ENCODE measurements around the gene C1orf50.

DNA sequence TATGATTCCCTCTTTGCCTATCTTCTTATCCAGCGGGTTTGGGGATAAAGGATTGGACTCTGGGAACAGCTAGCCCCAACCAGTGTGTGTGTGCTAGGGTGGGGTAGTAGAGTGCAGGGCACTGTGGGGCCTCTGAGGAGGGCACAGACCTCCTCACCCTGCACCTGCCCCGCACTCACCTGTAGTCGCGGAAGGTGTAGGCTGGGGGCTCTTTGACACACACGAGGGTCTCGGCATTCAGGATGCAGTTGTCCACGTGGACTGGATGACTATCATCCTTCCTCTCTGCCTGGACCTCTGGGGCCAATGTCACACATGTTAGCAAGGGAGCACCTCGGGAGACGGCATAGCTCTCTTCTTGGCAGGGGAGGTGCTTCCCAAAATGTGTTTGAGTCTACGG lies 19.0 kb upstream of the C1orf50 start:
- TF ChIP-seq, protein P1, sequence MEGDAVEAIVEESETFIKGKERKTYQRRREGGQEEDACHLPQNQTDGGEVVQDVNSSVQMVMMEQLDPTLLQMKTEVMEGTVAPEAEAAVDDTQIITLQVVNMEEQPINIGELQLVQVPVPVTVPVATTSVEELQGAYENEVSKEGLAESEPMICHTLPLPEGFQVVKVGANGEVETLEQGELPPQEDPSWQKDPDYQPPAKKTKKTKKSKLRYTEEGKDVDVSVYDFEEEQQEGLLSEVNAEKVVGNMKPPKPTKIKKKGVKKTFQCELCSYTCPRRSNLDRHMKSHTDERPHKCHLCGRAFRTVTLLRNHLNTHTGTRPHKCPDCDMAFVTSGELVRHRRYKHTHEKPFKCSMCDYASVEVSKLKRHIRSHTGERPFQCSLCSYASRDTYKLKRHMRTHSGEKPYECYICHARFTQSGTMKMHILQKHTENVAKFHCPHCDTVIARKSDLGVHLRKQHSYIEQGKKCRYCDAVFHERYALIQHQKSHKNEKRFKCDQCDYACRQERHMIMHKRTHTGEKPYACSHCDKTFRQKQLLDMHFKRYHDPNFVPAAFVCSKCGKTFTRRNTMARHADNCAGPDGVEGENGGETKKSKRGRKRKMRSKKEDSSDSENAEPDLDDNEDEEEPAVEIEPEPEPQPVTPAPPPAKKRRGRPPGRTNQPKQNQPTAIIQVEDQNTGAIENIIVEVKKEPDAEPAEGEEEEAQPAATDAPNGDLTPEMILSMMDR (IDR thresholded peaks at IDR 0.05) = no peak
- no peak for TF ChIP-seq ZFX (IDR thresholded peaks at IDR 0.05; ENCODE audit: borderline replicate concordance)

All from 22Rv1 (cell line).